WTC11 (cell line): ENCODE measurements around the gene NDUFS5. TPM values are rescaled to one million over a fixed set of nuclear protein-coding genes. Genes with fewer than 3 reads are reported as not detected.

Source experiments
- ATAC-seq: fragments of 200-7000 bp; cut with Tn5 transposase; 2 replicates; pipeline ENCODE4 v1.10.0; 2021; ENCODE audit warnings: mild to moderate bottlenecking, moderate library complexity
- Bru-seq: library from RNA; stranded (reverse); fragments of 400-500 nt; gene quantifications from one replicate; lab custom pipeline; 2021; lab: Mats Ljungman, UMichigan
- CTCF ChIA-PET: fragments of 300-600 bp; sonication (Branson Sonifier 250); formaldehyde crosslinking; loops from one replicate; lab custom pipeline; 2021; ENCODE audit warnings: antibody characterized with exemption; lab: Charles Lee
- POLR2A ChIA-PET: fragments of 350-600 bp; sonication (Branson Sonifier 250); formaldehyde crosslinking; loops from one replicate; lab custom pipeline; 2021; ENCODE audit warnings: antibody characterized with exemption; lab: Charles Lee
- DNase-seq: peaks from one replicate; pipeline ENCODE4 v3.0.0; 2021; ENCODE audit warnings: low spot score
- H3K27ac Mint-ChIP-seq: 2 replicates; pipeline ENCODE4 v1.8.0; 2021; ENCODE audit warnings: mixed read lengths
- H3K27me3 Mint-ChIP-seq: 2 replicates; pipeline ENCODE4 v1.8.0; 2021; ENCODE audit warnings: low read depth, mild to moderate bottlenecking, moderate library complexity, mixed read lengths
- H3K36me3 Mint-ChIP-seq: 2 replicates; pipeline ENCODE4 v1.8.0; 2021; ENCODE audit warnings: mixed read lengths
- H3K4me1 Mint-ChIP-seq: 2 replicates; pipeline ENCODE4 v1.8.0; 2022; ENCODE audit warnings: mixed read lengths
- H3K4me3 Mint-ChIP-seq: 2 replicates; pipeline ENCODE4 v1.8.0; 2021; ENCODE audit warnings: mild to moderate bottlenecking, moderate library complexity, mixed read lengths
- H3K9me3 Mint-ChIP-seq: 2 replicates; pipeline ENCODE4 v1.8.0; 2021; ENCODE audit warnings: mixed read lengths
- ATF1 ChIP-seq: sonication (generic); formaldehyde crosslinking; IDR thresholded peaks from 2 replicates; pipeline ENCODE4 v1.8.1; 2023; ENCODE audit warnings: mild to moderate bottlenecking, moderate library complexity, missing genetic modification reagents
- ELF4 ChIP-seq: sonication (generic); formaldehyde crosslinking; IDR thresholded peaks from 2 replicates; pipeline ENCODE4 v1.8.1; 2022; ENCODE audit warnings: low read depth, mild to moderate bottlenecking, moderate library complexity, missing genetic modification reagents
- ETV6 ChIP-seq: sonication (generic); formaldehyde crosslinking; IDR thresholded peaks from 2 replicates; pipeline ENCODE4 v1.8.1; 2022; ENCODE audit warnings: mild to moderate bottlenecking, missing genetic modification reagents
- FOXJ3 ChIP-seq: sonication (generic); formaldehyde crosslinking; IDR thresholded peaks from 2 replicates; pipeline ENCODE4 v1.9.0; 2021; ENCODE audit warnings: missing genetic modification reagents, mild to moderate bottlenecking, borderline replicate concordance
- JUN ChIP-seq: sonication (generic); formaldehyde crosslinking; IDR thresholded peaks from 2 replicates; pipeline ENCODE4 v1.8.0; 2023; ENCODE audit warnings: mild to moderate bottlenecking, missing genetic modification reagents
- MXD4 ChIP-seq: fragments of 250-450 bp; sonication (Bioruptor Pico); IDR thresholded peaks from 2 replicates; pipeline ENCODE4 v1.8.0; 2021; ENCODE audit warnings: mild to moderate bottlenecking, moderate library complexity, borderline replicate concordance
- NR1H2 ChIP-seq: sonication (generic); formaldehyde crosslinking; IDR thresholded peaks from 2 replicates; pipeline ENCODE4 v1.9.0; 2021; ENCODE audit warnings: mild to moderate bottlenecking, moderate library complexity, missing genetic modification reagents
- OVOL2 ChIP-seq: fragments of 250-450 bp; sonication (Bioruptor Pico); IDR thresholded peaks from 2 replicates; pipeline ENCODE4 v1.9.0; 2021; ENCODE audit warnings: mild to moderate bottlenecking, borderline replicate concordance
- RELA ChIP-seq: sonication (generic); formaldehyde crosslinking; IDR thresholded peaks from 2 replicates; pipeline ENCODE4 v1.8.1; 2022; ENCODE audit warnings: missing genetic modification reagents, mild to moderate bottlenecking, borderline replicate concordance
- ZNF121 ChIP-seq: sonication (generic); formaldehyde crosslinking; IDR thresholded peaks from 2 replicates; pipeline ENCODE4 v1.8.0; 2023; ENCODE audit warnings: missing genetic modification reagents
- ZNF138 ChIP-seq: sonication (generic); formaldehyde crosslinking; conservative IDR thresholded peaks from 2 replicates; pipeline ENCODE4 v1.8.1; 2022; ENCODE audit warnings: mild to moderate bottlenecking, moderate library complexity, missing genetic modification reagents
- ZNF423 ChIP-seq: fragments of 250-450 bp; sonication (Bioruptor Pico); IDR thresholded peaks from 2 replicates; pipeline ENCODE4 v2.1.2; 2022; ENCODE audit warnings: mild to moderate bottlenecking, moderate library complexity
- long read RNA-seq, 3 experiments: library from RNA in 1 of 3; library from capped mRNA in 1 of 3; library from polyadenylated mRNA in 1 of 3; unstranded in 2 of 3; stranded (forward) in 1 of 3; transcript quantifications; one replicate each; pipeline ENCODE4 v2.0.0, GENCODE V29; 2021
- total RNA-seq: library from RNA; stranded (reverse); gene quantifications from 3 replicates; pipeline ENCODE4 v1.2.3, GENCODE V29; 2021
- TF ChIP-seq, protein P1 (sequence below): sonication (generic); formaldehyde crosslinking; IDR thresholded peaks from 2 replicates; pipeline ENCODE4 v1.8.1; 2023; ENCODE audit warnings: mild to moderate bottlenecking, missing genetic modification reagents, moderate library complexity
- TF ChIP-seq, protein P2 (sequence below): sonication (generic); formaldehyde crosslinking; IDR thresholded peaks from 2 replicates; pipeline ENCODE4 v1.8.0; 2023; ENCODE audit warnings: missing genetic modification reagents, mild to moderate bottlenecking, borderline replicate concordance
- TF ChIP-seq, protein P3 (sequence below): sonication (generic); formaldehyde crosslinking; IDR thresholded peaks from 2 replicates; pipeline ENCODE4 v1.8.1; 2023; ENCODE audit warnings: mild to moderate bottlenecking, missing genetic modification reagents
- TF ChIP-seq, protein P4 (sequence below): sonication (generic); formaldehyde crosslinking; IDR thresholded peaks from 2 replicates; pipeline ENCODE4 v1.8.1; 2023; ENCODE audit warnings: mild to moderate bottlenecking, moderate library complexity, missing genetic modification reagents
- TF ChIP-seq, protein P5 (sequence below): sonication (generic); formaldehyde crosslinking; IDR thresholded peaks from 2 replicates; pipeline ENCODE4 v1.8.0; 2023; ENCODE audit warnings: mild to moderate bottlenecking, missing genetic modification reagents
- TF ChIP-seq, protein P6 (sequence below): sonication (generic); formaldehyde crosslinking; IDR thresholded peaks from 2 replicates; pipeline ENCODE4 v1.8.0; 2022; ENCODE audit warnings: mild to moderate bottlenecking, missing genetic modification reagents
- TF ChIP-seq, protein P7 (sequence below): sonication (generic); formaldehyde crosslinking; IDR thresholded peaks from 2 replicates; pipeline ENCODE4 v1.8.0; 2022; ENCODE audit warnings: mild to moderate bottlenecking, missing genetic modification reagents

NDUFS5 gene
- 402 to 430 TPM (median 414 TPM) in 3 replicates for total RNA-seq
- Bru-seq, nascent RNA: percentile 95 among the genes with signal in this experiment
- long read RNA-seq, experiment 1, transcript NDUFS5-201 (3 exons, 544 nt): major isoform, 209 of 320 reads
- long read RNA-seq, experiment 1, transcript NDUFS5-202 (3 exons, 548 nt): minor isoform, 92 of 320 reads
- long read RNA-seq, experiment 1, partial matches to known transcripts: 15 of 320 reads
- long read RNA-seq, experiment 1, other reads (novel, unspliced or antisense): 4 of 320 reads
- long read RNA-seq, experiment 2, transcript NDUFS5-201 (3 exons, 544 nt): major isoform, 419 of 775 reads
- long read RNA-seq, experiment 2, transcript NDUFS5-202 (3 exons, 548 nt): minor isoform, 189 of 775 reads
- long read RNA-seq, experiment 2, partial matches to known transcripts: 163 of 775 reads
- long read RNA-seq, experiment 2, other reads (novel, unspliced or antisense): 4 of 775 reads
- long read RNA-seq, experiment 3, partial matches to known transcripts: 1 of 10 reads
- long read RNA-seq, experiment 3, other reads (novel, unspliced or antisense): 3 of 10 reads

DNA sequence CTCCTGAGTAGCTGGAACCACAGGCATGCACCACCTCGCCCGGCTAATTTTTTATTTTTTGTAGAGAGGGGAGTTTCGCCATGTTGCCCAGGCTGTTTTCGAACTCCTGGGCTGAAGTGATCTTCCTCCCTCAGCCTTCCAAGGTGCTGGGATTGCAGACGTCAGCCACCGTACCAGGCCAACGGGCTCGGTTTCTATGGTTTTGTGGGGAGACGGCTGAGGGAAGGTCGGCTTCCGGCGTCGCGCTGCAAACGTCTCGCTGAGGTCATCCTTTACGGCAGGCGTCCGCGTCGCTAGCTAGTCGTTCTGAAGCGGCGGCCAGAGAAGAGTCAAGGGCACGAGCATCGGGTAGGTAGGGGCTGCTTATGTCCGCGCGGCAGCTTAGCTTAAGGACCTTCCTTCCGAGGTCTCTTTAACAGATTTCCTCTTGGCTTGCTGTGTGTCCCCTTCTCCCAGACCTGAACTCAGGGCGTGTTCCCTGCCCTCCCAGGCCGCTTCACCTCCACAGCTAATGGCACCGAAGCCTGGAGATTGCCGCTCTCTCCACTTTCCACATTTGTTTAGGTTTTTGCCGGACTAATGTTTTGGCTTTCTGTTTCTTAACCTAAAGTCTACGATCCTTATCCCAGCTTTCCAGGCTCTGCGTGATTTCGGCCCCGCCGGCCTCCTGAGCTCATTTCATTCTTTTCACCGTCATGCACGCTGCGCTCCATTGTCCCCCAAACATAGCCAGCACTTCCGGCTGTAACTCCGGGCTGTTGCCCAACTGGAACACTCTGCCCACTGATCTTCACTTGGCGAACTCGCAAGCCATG, at the start of gene NDUFS5:
NDUFS5 (plus strand) TSS at position 300 of the 815 bp plus-strand sequence. CDS start 2,375 bp downstream, outside the sequence.
- Mint-ChIP-seq H3K9me3 (peaks cover 5% of the 10 kb centered on the region), H3K27me3 (peaks cover 3% of the 10 kb centered on the region; the same call in 1 of the 2 replicates), H3K4me1 (peaks cover 9% of the 10 kb centered on the region), H3K4me3 (peak within 1 kb of the TSS; percentile 94), H3K36me3 (peaks cover 27% of the 10 kb centered on the region), H3K27ac (peak within 1 kb of the TSS; percentile 100)
- peak; percentile 88 for DNase-seq
- ChIA-PET POLR2A (interaction anchor here (0.5 to 1.6 kb wide), 15 partner anchors 9 to 379 kb away, joined by 3 to 15 read pairs (median 5); partner anchors contain the start of genes AKIRIN1, MYCBP and RRAGC), CTCF (interaction anchor here (0.8 to 1.6 kb wide), 9 partner anchors 19 to 133 kb away, joined by 3 to 8 read pairs (median 4); no protein-coding TSS in a partner anchor)
- ATAC-seq: peak; percentile 92
- TF ChIP-seq ETV6 (CRISPR knock-in tag) (peak; percentile 58; the same call in 1 of the 2 replicates), OVOL2 (CRISPR knock-in tag) (no peak), NR1H2 (no peak), RELA (no peak), JUN (CRISPR knock-in tag) (0 out of 2 replicates have a peak, but pooled peaks have one; percentile 12), FOXJ3 (CRISPR knock-in tag) (no peak), ZNF138 (no peak), MXD4 (CRISPR knock-in tag) (no peak), ELF4 (CRISPR knock-in tag) (no peak), ZNF121 (CRISPR knock-in tag) (no peak), ATF1 (CRISPR knock-in tag) (no peak), ZNF423 (CRISPR knock-in tag) (no peak)
- TF ChIP-seq, protein P1, sequence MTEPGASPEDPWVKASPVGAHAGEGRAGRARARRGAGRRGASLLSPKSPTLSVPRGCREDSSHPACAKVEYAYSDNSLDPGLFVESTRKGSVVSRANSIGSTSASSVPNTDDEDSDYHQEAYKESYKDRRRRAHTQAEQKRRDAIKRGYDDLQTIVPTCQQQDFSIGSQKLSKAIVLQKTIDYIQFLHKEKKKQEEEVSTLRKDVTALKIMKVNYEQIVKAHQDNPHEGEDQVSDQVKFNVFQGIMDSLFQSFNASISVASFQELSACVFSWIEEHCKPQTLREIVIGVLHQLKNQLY (CRISPR knock-in tag): no peak
- TF ChIP-seq, protein P2, sequence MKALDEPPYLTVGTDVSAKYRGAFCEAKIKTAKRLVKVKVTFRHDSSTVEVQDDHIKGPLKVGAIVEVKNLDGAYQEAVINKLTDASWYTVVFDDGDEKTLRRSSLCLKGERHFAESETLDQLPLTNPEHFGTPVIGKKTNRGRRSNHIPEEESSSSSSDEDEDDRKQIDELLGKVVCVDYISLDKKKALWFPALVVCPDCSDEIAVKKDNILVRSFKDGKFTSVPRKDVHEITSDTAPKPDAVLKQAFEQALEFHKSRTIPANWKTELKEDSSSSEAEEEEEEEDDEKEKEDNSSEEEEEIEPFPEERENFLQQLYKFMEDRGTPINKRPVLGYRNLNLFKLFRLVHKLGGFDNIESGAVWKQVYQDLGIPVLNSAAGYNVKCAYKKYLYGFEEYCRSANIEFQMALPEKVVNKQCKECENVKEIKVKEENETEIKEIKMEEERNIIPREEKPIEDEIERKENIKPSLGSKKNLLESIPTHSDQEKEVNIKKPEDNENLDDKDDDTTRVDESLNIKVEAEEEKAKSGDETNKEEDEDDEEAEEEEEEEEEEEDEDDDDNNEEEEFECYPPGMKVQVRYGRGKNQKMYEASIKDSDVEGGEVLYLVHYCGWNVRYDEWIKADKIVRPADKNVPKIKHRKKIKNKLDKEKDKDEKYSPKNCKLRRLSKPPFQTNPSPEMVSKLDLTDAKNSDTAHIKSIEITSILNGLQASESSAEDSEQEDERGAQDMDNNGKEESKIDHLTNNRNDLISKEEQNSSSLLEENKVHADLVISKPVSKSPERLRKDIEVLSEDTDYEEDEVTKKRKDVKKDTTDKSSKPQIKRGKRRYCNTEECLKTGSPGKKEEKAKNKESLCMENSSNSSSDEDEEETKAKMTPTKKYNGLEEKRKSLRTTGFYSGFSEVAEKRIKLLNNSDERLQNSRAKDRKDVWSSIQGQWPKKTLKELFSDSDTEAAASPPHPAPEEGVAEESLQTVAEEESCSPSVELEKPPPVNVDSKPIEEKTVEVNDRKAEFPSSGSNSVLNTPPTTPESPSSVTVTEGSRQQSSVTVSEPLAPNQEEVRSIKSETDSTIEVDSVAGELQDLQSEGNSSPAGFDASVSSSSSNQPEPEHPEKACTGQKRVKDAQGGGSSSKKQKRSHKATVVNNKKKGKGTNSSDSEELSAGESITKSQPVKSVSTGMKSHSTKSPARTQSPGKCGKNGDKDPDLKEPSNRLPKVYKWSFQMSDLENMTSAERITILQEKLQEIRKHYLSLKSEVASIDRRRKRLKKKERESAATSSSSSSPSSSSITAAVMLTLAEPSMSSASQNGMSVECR (CRISPR knock-in tag): no peak
- TF ChIP-seq, protein P3, sequence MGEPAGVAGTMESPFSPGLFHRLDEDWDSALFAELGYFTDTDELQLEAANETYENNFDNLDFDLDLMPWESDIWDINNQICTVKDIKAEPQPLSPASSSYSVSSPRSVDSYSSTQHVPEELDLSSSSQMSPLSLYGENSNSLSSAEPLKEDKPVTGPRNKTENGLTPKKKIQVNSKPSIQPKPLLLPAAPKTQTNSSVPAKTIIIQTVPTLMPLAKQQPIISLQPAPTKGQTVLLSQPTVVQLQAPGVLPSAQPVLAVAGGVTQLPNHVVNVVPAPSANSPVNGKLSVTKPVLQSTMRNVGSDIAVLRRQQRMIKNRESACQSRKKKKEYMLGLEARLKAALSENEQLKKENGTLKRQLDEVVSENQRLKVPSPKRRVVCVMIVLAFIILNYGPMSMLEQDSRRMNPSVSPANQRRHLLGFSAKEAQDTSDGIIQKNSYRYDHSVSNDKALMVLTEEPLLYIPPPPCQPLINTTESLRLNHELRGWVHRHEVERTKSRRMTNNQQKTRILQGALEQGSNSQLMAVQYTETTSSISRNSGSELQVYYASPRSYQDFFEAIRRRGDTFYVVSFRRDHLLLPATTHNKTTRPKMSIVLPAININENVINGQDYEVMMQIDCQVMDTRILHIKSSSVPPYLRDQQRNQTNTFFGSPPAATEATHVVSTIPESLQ (CRISPR knock-in tag): no peak
- TF ChIP-seq, protein P4, sequence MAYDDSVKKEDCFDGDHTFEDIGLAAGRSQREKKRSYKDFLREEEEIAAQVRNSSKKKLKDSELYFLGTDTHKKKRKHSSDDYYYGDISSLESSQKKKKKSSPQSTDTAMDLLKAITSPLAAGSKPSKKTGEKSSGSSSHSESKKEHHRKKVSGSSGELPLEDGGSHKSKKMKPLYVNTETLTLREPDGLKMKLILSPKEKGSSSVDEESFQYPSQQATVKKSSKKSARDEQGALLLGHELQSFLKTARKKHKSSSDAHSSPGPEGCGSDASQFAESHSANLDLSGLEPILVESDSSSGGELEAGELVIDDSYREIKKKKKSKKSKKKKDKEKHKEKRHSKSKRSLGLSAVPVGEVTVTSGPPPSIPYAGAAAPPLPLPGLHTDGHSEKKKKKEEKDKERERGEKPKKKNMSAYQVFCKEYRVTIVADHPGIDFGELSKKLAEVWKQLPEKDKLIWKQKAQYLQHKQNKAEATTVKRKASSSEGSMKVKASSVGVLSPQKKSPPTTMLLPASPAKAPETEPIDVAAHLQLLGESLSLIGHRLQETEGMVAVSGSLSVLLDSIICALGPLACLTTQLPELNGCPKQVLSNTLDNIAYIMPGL: peak; percentile 61; the same call in 1 of the 2 replicates
- TF ChIP-seq, protein P5, sequence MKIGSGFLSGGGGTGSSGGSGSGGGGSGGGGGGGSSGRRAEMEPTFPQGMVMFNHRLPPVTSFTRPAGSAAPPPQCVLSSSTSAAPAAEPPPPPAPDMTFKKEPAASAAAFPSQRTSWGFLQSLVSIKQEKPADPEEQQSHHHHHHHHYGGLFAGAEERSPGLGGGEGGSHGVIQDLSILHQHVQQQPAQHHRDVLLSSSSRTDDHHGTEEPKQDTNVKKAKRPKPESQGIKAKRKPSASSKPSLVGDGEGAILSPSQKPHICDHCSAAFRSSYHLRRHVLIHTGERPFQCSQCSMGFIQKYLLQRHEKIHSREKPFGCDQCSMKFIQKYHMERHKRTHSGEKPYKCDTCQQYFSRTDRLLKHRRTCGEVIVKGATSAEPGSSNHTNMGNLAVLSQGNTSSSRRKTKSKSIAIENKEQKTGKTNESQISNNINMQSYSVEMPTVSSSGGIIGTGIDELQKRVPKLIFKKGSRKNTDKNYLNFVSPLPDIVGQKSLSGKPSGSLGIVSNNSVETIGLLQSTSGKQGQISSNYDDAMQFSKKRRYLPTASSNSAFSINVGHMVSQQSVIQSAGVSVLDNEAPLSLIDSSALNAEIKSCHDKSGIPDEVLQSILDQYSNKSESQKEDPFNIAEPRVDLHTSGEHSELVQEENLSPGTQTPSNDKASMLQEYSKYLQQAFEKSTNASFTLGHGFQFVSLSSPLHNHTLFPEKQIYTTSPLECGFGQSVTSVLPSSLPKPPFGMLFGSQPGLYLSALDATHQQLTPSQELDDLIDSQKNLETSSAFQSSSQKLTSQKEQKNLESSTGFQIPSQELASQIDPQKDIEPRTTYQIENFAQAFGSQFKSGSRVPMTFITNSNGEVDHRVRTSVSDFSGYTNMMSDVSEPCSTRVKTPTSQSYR: peak; percentile 16; the same call in 1 of the 2 replicates
- TF ChIP-seq, protein P6, sequence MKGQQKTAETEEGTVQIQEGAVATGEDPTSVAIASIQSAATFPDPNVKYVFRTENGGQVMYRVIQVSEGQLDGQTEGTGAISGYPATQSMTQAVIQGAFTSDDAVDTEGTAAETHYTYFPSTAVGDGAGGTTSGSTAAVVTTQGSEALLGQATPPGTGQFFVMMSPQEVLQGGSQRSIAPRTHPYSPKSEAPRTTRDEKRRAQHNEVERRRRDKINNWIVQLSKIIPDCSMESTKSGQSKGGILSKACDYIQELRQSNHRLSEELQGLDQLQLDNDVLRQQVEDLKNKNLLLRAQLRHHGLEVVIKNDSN (CRISPR knock-in tag): 0 out of 2 replicates have a peak, but pooled peaks have one; percentile 10
- TF ChIP-seq, protein P7, sequence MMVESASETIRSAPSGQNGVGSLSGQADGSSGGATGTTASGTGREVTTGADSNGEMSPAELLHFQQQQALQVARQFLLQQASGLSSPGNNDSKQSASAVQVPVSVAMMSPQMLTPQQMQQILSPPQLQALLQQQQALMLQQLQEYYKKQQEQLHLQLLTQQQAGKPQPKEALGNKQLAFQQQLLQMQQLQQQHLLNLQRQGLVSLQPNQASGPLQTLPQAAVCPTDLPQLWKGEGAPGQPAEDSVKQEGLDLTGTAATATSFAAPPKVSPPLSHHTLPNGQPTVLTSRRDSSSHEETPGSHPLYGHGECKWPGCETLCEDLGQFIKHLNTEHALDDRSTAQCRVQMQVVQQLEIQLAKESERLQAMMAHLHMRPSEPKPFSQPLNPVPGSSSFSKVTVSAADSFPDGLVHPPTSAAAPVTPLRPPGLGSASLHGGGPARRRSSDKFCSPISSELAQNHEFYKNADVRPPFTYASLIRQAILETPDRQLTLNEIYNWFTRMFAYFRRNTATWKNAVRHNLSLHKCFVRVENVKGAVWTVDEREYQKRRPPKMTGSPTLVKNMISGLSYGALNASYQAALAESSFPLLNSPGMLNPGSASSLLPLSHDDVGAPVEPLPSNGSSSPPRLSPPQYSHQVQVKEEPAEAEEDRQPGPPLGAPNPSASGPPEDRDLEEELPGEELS (CRISPR knock-in tag): no peak
